ENCODE data around the gene PPARG.

Gene PPARG

DNA sequence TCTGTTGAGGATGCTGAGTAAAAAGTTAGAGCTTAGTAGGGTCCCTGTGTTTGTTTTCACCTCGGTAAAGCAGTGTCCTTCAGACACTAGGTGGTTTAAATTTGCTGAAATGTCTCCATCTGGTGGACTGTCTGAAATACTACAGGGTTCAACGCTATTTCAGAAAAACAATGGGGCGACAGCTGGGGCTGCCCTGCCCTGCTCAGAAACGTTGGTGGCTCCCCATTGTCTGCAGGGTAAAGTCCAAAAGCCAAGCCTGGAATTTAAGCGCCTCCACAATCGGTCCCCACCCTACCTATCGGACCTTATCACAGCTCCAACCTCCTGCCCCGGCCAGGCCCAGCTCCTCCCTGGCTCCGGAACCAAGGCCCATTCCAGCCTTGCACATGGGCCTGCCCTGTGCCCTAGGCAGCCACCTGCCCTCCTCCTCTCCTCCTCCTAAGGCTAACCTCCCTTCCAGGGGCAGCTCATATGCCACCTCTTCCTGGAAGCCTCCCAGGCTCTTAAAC lies 191.1 kb downstream of the PPARG start:
- no peak for DNase-seq (ENCODE audit: low read depth in 2 of 2)

DNA sequence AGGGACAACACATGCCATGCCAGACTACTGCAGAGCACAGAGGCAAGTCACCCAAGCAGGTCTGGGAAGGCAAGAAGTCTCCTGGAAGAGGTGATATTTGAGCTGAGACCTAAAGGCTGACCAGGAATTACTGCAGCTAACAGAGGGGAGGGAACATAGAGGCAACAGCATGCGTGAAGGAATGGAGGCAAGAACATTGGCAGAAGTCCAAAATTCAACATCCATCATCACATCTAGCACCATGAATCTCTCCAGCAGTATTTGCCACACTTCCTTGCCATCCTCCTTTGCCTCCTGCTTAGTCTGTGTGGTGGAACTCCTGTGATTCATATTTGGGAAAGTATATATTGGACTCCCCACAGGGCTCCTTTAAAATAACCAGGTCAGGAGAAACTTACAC lies 194.5 kb downstream of the PPARG start:
- no peak for DNase-seq (ENCODE audit: low read depth in 2 of 2)

DNA sequence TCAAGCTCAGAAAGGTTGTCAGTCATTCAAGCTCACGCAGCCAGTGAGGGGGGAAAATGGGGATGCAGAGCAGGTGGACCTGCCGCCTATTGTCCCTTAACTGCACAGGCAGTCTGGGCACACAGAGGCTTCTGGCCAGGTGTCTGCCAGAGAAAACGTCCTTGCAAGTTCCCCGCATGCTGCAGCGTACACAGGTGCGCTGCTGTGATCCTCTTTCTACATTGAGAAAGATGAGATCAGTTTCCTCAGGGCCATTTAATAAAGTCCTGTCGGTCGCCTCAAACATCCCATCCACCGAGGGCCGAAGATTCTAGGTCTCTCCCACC lies 195.0 kb downstream of the PPARG start:
- no peak for DNase-seq (ENCODE audit: low read depth in 2 of 2)
